Measurements from ENCODE around the gene CAPNS2. TPM values are rescaled to one million over a fixed set of nuclear protein-coding genes. Genes with fewer than 3 reads are reported as not detected.
"Not testable (repeated sequence)": the region's sequence is repeated elsewhere in the genome, so short reads cannot be mapped to it uniquely, and the experiment has no call there.

Gene CAPNS2
- total RNA-seq, 1 donor from 2014 or later, result 0.55 TPM

- no peak for DNase-seq (ENCODE audit: low spot score)
Measured at GRCh38 chr16:55567382-55567781, 898 bp downstream of the CAPNS2 start.

GRCh38 chr16:55568207-55568606, 1.7 kb downstream of the CAPNS2 start:
- DNase-seq (ENCODE audit: low spot score), result no peak

DNA sequence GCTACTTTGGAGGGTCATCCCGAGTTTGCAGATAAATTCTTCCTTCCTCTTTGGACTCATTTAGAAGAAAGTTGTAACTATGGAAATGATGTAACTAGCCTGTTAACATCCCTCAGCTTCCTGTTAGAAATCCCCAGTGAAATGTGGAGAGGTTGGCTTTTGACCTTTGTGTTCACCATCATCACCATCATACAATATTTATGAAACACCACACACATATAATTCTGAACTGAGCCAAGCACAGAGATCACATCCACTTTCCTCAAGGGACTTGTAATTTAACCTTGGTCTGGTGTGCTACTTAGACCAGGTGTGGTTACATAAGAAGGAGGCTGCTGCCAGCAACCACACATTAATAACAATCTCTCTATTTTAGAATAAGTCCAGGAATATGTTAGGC, 2.5 kb downstream of the CAPNS2 start:
- no peak for DNase-seq (ENCODE audit: low spot score)

GRCh38 chr16:55570159-55570558, 3.7 kb downstream of the CAPNS2 start:
- no peak for DNase-seq (ENCODE audit: low spot score)

DNA sequence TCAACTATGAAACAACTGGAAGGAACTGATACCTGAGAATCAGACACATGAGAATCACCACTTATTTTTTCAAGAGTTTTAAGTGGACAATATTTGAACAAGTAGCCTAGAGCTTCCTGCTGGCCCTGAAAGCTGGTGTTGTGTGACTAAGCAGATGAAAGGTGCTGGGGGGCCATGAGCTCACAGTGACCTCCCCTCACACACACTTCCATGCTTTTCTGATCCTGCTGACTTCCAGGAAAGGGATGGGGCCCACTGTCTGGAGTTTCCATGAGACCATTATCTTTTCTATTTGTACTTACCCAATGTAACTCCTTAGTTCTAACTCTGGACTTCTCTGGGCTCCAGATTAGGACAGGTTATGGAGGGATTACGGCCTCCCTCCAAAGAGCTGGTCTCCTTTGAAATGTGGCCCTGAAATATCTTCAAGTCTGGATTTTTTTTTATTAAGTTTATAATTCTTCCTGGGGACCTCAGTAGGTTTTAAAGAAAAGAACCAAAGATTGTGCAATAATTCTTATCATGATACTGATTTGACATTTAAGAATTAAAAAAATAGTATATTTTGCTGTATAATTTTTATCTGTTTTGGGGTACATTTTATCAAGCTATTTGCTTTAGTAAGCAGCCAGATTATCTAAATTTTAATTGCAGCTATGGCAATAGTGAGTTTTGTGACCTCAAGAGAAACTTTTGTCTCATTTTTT, 4.9 kb downstream of the CAPNS2 start:
- DNase-seq (ENCODE audit: low spot score), result no peak

DNA sequence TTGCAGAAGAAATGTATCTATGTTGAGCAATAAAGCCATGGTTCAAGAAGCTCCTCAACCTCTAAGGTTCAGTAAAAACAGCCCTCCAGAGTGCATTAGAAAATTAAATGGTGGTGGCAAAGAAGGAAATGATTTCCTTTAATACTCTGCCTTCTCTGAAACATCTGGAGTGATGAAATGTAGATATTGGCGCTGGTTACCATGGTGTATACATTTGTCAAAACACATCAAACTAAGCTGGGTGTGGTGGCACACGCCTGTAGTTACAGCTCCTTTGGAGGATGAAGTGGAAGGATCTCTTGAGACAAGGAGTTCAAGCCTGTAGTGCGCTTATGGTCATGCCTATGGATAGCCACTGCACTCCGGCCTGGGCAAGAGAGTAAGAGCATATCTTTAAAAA, 6.0 kb downstream of the CAPNS2 start:
- DNase-seq (ENCODE audit: low spot score), result no peak

- DNase-seq (ENCODE audit: low spot score), result no peak
Measured at GRCh38 chr16:55574811-55575210, 8.3 kb downstream of the CAPNS2 start.

- no peak for DNase-seq (ENCODE audit: low spot score)
Measured at GRCh38 chr16:55575496-55575895, 9.0 kb downstream of the CAPNS2 start.

DNA sequence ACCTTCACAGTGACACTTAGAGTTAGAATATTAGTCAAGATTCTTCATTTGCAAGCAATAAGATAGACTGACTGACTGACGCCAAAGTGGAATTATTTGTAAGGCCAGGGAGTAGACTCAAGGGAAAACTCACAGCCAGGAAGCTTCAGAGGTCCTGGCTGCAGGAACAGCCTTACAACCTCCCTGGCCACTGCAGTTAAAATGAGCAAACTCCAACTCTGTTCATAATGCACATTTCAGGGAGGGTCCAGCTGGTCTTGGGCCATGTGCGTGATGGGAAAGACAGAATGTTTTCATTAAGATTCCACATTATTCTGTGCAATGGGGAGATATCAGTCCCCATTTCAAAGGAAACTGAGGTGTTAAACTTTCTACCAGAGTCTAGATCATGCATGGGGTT, 9.9 kb downstream of the CAPNS2 start:
- DNase-seq (ENCODE audit: low spot score), result no peak

DNA sequence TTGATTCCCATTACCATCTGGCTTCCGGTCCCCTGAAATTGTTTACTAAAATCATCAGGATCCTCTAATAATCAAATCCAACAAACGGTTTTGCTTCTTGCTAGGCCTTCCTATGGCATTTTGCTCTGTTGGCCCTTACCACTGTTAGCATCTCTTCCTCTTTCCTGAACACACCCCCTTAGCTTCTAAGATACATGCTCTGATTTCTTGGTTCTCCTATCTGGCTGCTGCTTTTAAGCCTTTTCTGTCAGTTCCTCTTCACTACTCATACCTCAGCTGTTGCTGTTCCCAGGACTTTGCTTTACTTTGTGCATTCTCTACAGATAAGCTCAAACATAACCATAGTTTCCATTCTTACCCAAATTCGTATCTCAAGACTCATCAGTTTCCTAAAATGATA, 11.4 kb downstream of the CAPNS2 start:
- DNase-seq (ENCODE audit: low spot score), result no peak

DNA sequence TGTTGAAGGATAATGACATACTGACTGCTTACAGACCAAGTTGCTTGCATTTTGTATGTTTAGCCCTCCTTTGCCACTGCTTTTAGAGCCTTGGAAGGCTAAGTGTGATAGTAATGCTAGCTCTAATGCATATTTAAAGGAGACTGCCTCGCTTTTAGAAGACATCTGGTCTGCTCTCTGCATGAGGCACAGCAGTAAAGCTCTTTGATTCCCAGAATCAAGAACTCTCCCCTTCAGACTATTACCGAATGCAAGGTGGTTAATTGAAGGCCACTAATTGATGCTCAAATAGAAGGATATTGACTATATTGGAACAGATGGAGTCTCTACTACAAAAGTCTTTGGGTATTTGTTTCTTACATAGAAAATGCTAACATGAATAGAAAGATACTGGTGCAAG, 19.1 kb downstream of the CAPNS2 start:
- no peak for DNase-seq (ENCODE audit: low spot score)

- DNase-seq (ENCODE audit: low spot score), result no peak
Measured at GRCh38 chr16:55588799-55589198, 22.3 kb downstream of the CAPNS2 start.

- no peak for DNase-seq (ENCODE audit: low spot score)
Measured at GRCh38 chr16:55592306-55592705, 25.8 kb downstream of the CAPNS2 start.

GRCh38 chr16:55597928-55598327, 31.4 kb downstream of the CAPNS2 start:
- DNase-seq (ENCODE audit: low spot score), result no peak

DNA sequence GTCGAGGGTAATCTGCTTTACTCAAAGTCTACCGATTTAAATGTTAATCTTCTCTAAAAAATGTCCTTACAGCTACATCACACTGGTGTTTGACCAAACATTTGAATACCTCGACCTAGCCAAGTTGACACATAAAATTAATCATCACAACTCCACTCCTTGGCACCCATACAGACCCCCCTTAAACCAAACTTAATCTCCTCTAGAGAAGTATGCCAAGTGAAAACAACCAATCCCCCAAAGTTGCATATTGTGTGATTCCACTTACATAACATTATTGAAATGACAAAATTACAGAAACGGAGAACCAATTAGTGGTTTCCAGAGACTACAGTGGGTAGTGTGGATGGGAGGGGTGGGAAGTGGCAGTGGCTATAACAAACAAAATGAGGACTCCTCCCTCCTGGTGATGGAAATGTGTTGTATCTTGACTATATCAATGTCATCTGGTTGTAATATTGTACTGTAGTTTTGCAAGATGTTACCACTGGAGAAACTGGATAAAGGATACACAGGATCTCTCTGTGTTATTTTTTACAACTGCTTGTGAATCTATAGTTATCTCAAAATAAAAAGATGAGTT, 39.4 kb downstream of the CAPNS2 start:
- no peak for DNase-seq (ENCODE audit: low spot score)

DNA sequence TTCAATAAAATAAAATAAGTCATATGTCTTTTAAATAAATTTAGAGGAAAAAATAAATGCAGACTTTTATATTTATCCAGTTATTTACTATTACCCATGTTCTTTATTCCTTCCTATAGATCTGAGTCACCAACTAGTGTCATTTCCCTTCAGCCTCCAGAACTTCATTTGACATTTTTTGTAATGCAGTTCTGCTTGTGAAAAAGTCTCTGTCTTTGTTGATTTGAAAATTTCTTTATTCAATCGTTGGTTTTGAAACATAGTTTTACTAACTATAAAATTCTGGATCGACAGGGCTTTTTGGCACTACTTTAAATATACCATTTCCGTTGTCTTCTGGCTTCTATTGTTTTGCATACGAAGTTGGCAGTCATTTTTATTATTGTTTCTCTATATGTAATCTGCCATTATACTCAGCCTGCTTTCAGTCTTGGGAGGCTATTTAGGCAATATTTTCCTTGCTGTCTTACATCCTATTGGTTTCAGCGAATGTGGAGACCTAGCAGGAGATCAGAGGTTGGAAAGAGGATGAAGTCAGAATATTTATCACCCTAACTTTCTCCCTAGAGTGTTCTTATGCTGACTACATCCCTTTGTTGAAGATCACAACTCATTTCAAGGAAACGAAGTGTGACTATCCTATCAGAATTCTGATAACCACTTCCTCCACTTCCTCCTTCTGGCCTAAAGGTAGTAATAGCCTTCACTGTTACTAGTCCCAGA, 47.3 kb downstream of the CAPNS2 start:
- no peak for DNase-seq (ENCODE audit: low spot score)

GRCh38 chr16:55615071-55615470, 48.6 kb downstream of the CAPNS2 start:
- DNase-seq (ENCODE audit: low spot score), result no peak

GRCh38 chr16:55615670-55616069, 49.2 kb downstream of the CAPNS2 start:
- not testable (repeated sequence) for DNase-seq (ENCODE audit: low spot score)
